ENCODE data around the gene MRPL4.

- TF ChIP-seq, protein P1, sequence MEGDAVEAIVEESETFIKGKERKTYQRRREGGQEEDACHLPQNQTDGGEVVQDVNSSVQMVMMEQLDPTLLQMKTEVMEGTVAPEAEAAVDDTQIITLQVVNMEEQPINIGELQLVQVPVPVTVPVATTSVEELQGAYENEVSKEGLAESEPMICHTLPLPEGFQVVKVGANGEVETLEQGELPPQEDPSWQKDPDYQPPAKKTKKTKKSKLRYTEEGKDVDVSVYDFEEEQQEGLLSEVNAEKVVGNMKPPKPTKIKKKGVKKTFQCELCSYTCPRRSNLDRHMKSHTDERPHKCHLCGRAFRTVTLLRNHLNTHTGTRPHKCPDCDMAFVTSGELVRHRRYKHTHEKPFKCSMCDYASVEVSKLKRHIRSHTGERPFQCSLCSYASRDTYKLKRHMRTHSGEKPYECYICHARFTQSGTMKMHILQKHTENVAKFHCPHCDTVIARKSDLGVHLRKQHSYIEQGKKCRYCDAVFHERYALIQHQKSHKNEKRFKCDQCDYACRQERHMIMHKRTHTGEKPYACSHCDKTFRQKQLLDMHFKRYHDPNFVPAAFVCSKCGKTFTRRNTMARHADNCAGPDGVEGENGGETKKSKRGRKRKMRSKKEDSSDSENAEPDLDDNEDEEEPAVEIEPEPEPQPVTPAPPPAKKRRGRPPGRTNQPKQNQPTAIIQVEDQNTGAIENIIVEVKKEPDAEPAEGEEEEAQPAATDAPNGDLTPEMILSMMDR (IDR thresholded peaks at IDR 0.05; ENCODE audit: poor library complexity): no peak
- peak; percentile 21 for TF ChIP-seq EZH2 (IDR thresholded peaks at IDR 0.05; ENCODE audit: borderline replicate concordance)
These were observed 39.0 kb downstream of the MRPL4 start for GRCh38 chr19:10290876-10291553.

Data from hepatocyte (in vitro differentiated cells).